Gastroesophageal sphincter (tissue), 3 donors: ENCODE results near the gene MFSD11.

Source experiments
- CTCF ChIP-seq, 4 experiments: fragments of 200-600 bp in 2 of 4; fragments of 450-650 bp in 2 of 4; sonication (generic) in 1 of 4; IDR thresholded peaks; one replicate each; pipeline ENCODE4 v1.5.1; 2017 to 2019; ENCODE audit warnings: antibody characterized with exemption in 4 of 4, mild to moderate bottlenecking in 2 of 4, moderate library complexity in 2 of 4
- EP300 ChIP-seq: sonication (generic); formaldehyde crosslinking; IDR thresholded peaks from one replicate; pipeline ENCODE4 v1.6.1; 2017; ENCODE audit warnings: antibody characterized with exemption, mild to moderate bottlenecking

GRCh38 chr17:76700270-76700616 lies 37.7 kb upstream of the MFSD11 start:
- TF ChIP-seq CTCF (IDR thresholded peaks at IDR 0.05) (no peak), EP300 (no peak)
